Parathyroid adenoma (tissue), 2 donors: ENCODE results near the gene PTGS2.
"Not testable (repeated sequence)": the region's sequence is repeated elsewhere in the genome, so short reads cannot be mapped to it uniquely, and the experiment has no call there.

Experiments used
- H2AFZ ChIP-seq: fragments of 300-600 bp; sonication (generic); one replicate; pipeline ENCODE4 v1.7.0; 2017; ENCODE audit warnings: antibody characterized with exemption, mild to moderate bottlenecking
- H3K27ac ChIP-seq: fragments of 300-600 bp; sonication (generic); one replicate; pipeline ENCODE4 v1.7.0; 2017
- H3K27me3 ChIP-seq: fragments of 300-600 bp; sonication (generic); one replicate; pipeline ENCODE4 v1.7.0; 2017; ENCODE audit warnings: low read length; ENCODE audit not compliant: control insufficient read depth, insufficient read depth
- H3K36me3 ChIP-seq: fragments of 300-600 bp; sonication (generic); one replicate; pipeline ENCODE4 v1.7.0; 2017; ENCODE audit warnings: low read length; ENCODE audit not compliant: control insufficient read depth, insufficient read depth
- H3K4me1 ChIP-seq: fragments of 300-600 bp; sonication (generic); one replicate; pipeline ENCODE4 v1.7.0; 2017; ENCODE audit warnings: control low read depth
- H3K4me2 ChIP-seq: fragments of 300-600 bp; sonication (generic); one replicate; pipeline ENCODE4 v1.7.0; 2017; ENCODE audit warnings: low read length
- H3K4me3 ChIP-seq: fragments of 300-600 bp; sonication (generic); one replicate; pipeline ENCODE4 v1.7.0; 2017; ENCODE audit warnings: low read depth, low read length
- H3K79me2 ChIP-seq: fragments of 300-600 bp; sonication (generic); one replicate; pipeline ENCODE4 v1.7.0; 2017; ENCODE audit warnings: control low read depth
- H3K9ac ChIP-seq: fragments of 300-600 bp; sonication (generic); one replicate; pipeline ENCODE4 v1.7.0; 2017; ENCODE audit warnings: mild to moderate bottlenecking
- H3K9me3 ChIP-seq: fragments of 300-600 bp; sonication (generic); one replicate; pipeline ENCODE4 v1.7.0; 2017; ENCODE audit warnings: low read length; ENCODE audit not compliant: control insufficient read depth
- CTCF ChIP-seq: fragments of 300-600 bp; sonication (generic); IDR thresholded peaks from one replicate; pipeline ENCODE4 v1.7.0; 2017; ENCODE audit warnings: antibody characterized with exemption, mild to moderate bottlenecking
- donor health status: primary hyperparathyroidism.

The PTGS2 gene

GRCh38 chr1:186654741-186655140 is 25.5 kb downstream of the PTGS2 start:
- H3K9ac ChIP-seq: no peak overlapping the region
- TF ChIP-seq CTCF: no peak
- no peaks in the 10 kb centered on the region for H3K79me2 ChIP-seq
- H3K9me3 ChIP-seq: no peaks in the 10 kb centered on the region
- no peak overlapping the region for H3K4me2 ChIP-seq
- no peak overlapping the region for H3K27ac ChIP-seq
- H3K4me3 ChIP-seq: no peak overlapping the region
- no peak overlapping the region for H2AFZ ChIP-seq
- H3K4me1 ChIP-seq: no peaks in the 10 kb centered on the region
- no peaks in the 10 kb centered on the region for H3K27me3 ChIP-seq
- no peaks in the 10 kb centered on the region for H3K36me3 ChIP-seq

DNA sequence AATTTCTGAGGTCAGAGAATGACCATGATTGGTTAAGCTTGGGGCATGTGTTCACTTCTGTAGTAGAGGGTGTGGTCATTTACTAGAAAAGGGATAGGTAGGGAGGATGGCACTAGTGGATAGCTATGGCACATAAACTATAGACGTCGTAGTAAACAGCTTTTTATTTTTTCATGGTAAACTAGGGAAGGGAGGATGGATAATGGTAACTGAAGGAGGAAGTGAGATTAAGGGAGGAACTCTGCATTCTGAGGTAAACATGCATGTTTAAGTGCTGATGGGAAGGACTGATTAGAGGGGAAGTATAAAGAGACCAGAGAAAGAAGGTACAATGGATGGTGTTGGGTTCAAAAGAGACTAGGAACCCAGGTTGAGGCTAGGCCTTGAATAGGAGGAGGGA is 26.9 kb downstream of the PTGS2 start:
- Histone ChIP-seq H3K36me3 (no peaks in the 10 kb centered on the region), H3K9ac (no peak overlapping the region), H3K9me3 (no peaks in the 10 kb centered on the region), H3K4me3 (no peak overlapping the region), H3K4me2 (no peak overlapping the region), H3K27ac (no peak overlapping the region), H2AFZ (no peak overlapping the region), H3K4me1 (no peaks in the 10 kb centered on the region), H3K27me3 (no peaks in the 10 kb centered on the region), H3K79me2 (no peaks in the 10 kb centered on the region)
- TF ChIP-seq CTCF: no peak

DNA sequence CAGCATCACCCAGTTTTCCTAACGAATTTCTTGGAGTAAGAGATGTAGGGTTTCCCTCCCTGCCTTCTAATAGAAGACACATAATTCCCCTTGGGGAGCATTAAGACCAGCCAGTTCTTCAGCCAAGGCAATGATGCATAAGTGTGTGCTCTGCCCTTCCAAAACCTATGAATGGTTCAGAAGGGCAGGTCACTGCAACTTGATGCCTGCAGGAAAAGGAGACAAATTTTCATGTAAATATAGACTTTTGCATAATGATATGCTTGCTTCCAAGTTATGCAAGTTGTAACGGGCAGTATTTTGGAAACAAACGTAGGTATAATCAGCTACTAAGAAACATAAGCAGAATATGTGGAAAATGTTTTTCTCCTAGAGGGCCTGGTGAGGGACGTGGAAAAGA is 31.6 kb downstream of the PTGS2 start:
- no peak for TF ChIP-seq CTCF
- Histone ChIP-seq H3K4me2 (no peak overlapping the region), H3K27me3 (no peaks in the 10 kb centered on the region), H2AFZ (no peak overlapping the region), H3K79me2 (no peaks in the 10 kb centered on the region), H3K4me3 (no peak overlapping the region), H3K4me1 (no peaks in the 10 kb centered on the region), H3K9me3 (no peaks in the 10 kb centered on the region), H3K9ac (no peak overlapping the region), H3K27ac (no peak overlapping the region), H3K36me3 (no peaks in the 10 kb centered on the region)

DNA sequence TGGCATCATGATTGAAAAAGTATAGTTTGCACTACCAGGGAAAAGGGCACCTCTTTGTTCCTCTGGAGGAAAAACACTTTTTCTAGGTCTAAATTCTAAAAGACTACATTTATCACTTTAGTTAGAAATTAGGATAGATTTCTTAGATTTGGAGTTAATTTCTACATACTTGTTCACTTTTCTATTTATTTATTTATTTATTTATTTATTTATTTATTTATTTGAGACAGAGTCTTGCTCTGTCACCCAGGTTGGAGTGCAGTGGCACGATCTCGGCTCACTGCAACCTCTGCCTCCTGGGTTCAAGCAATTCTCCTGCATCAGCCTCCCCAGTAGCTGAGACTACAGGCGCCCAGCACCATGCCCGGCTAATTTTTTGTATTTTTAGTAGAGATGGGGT is 32.2 kb downstream of the PTGS2 start:
- H3K9ac ChIP-seq: not testable (repeated sequence)

GRCh38 chr1:186643614-186644013 is 36.6 kb downstream of the PTGS2 start:
- Histone ChIP-seq H3K9ac (no peak overlapping the region), H3K36me3 (no peaks in the 10 kb centered on the region), H3K4me2 (no peak overlapping the region), H3K4me1 (no peaks in the 10 kb centered on the region), H2AFZ (no peak overlapping the region), H3K4me3 (no peak overlapping the region), H3K27ac (no peak overlapping the region), H3K9me3 (no peaks in the 10 kb centered on the region), H3K79me2 (no peaks in the 10 kb centered on the region), H3K27me3 (no peaks in the 10 kb centered on the region)
- TF ChIP-seq CTCF: no peak

More for the DNA sequence above, 32.2 kb downstream of the PTGS2 start:
- H3K4me3 ChIP-seq, H3K4me2 ChIP-seq, H2AFZ ChIP-seq, H3K9me3 ChIP-seq, H3K27me3 ChIP-seq, H3K4me1 ChIP-seq, H3K36me3 ChIP-seq, H3K79me2 ChIP-seq, H3K27ac ChIP-seq: not testable (repeated sequence)

DNA sequence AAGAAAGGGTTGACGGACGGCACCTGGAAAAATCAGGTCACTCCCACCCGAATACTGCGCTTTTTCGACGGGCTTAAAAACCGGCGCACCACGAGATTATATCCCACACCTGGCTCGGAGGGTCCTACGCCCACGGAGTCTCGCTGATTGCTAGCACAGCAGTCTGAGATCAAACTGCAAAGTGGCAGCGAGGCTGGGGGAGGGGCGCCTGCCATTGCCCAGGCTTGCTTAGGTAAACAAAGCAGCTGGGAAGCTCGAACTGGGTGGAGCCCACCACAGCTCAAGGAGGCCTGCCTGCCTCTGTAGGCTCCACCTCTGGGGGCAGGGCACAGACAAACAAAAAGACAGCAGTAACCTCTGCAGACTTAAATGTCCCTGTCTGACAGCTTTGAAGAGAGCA is 42.7 kb downstream of the PTGS2 start:
- not testable (repeated sequence) for H3K9me3 ChIP-seq, H3K27ac ChIP-seq, H3K4me1 ChIP-seq, H3K27me3 ChIP-seq, H3K4me2 ChIP-seq, H3K4me3 ChIP-seq, H2AFZ ChIP-seq, H3K9ac ChIP-seq, H3K79me2 ChIP-seq, H3K36me3 ChIP-seq
